ENCODE measurements around the gene RPS6KB2.

RPS6KB2 gene

GRCh38 chr11:67416416-67417335 lies 11.6 kb upstream of the RPS6KB2 start:
- Histone ChIP-seq H3K4me3 (ENCODE audit: low read length) (no peak overlapping the region), H3K4me1 (ENCODE audit: control insufficient read depth, insufficient read depth, low read length) (peaks cover 4% of the 10 kb centered on the region), H3K9ac (ENCODE audit: low read length) (no peak overlapping the region), H3K27me3 (replicated peaks; ENCODE audit: control insufficient read depth, insufficient read depth, low read length) (peaks cover 26% of the 10 kb centered on the region), H3K9me3 (ENCODE audit: control insufficient read depth, low read length) (no peaks in the 10 kb centered on the region), H3K36me3 (ENCODE audit: control insufficient read depth, insufficient read depth, low read length, severe bottlenecking) (no peaks in the 10 kb centered on the region)
- DNase-seq (ENCODE audit: low read depth), result no peak

DNA sequence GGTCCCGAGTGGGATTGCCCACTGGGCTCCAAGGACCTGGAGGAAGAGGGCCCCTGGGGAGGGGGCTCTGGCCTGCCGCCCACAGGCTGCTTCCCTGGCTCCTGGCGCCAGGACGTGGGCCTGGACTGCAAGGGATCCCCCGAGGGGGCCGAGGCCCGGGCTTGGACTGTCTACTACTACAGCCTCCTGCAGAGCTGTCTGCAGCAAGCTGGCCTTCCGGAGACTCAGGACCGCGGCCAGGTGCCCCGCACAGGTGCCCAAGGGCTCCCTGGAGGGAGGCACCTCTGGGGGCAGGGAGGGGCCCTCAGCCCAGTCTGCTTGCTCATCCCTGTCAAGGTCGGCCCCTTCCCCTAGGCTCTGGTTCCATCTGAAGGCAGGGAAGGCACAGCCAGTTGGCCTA lies 10.9 kb upstream of the RPS6KB2 start:
- H3K9ac ChIP-seq (ENCODE audit: low read length), result no peak overlapping the region
- peaks cover 4% of the 10 kb centered on the region for H3K4me1 ChIP-seq (ENCODE audit: control insufficient read depth, insufficient read depth, low read length)
- no peaks in the 10 kb centered on the region for H3K36me3 ChIP-seq (ENCODE audit: control insufficient read depth, insufficient read depth, low read length, severe bottlenecking)
- H3K4me3 ChIP-seq (ENCODE audit: low read length), result no peak overlapping the region
- no peaks in the 10 kb centered on the region for H3K9me3 ChIP-seq (ENCODE audit: control insufficient read depth, low read length)
- no peak for DNase-seq (ENCODE audit: low read depth)
- peaks cover 19% of the 10 kb centered on the region for H3K27me3 ChIP-seq (replicated peaks; ENCODE audit: control insufficient read depth, insufficient read depth, low read length)

DNA sequence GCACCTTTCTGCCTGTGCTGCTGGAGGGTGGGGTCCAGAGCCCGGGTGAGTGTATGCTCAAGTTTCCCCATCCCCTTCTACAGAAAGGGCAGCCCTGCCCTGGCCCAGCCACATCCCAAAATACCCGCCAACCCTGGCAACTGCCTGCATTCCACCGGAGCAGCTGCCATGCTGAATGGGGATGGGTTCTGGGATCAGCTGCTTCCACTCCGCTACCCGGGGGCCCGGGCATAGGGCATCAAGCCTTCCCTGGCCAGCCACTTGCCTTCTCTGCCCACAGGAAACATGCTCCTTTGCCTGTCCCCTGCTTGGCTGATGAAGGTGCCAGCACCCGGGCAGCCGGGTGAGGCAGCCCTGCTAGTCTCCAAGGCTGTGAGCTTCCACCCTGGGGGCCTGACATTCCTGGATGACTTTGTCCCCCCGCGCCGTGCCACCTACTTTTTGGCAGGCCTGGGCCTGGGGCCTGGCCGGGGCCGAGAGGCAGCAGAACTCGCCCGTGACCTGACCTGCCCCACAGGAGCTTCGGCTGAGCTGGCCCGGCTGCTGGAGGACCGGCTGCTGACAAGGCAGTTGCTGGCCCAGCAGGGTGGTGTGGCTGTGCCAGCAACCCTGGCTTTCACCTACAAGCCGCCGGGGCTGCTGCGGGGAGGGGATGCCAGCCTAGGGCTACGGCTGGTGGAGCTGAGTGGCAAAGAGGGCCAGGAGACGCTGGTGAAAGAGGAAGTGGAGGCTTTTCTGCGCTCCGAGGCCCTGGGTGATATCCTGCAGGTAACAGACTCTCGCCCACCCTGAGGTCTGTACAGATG lies 9.6 kb upstream of the RPS6KB2 start:
- DNase-seq (ENCODE audit: low read depth), result no peak
- Histone ChIP-seq H3K9me3 (ENCODE audit: control insufficient read depth, low read length) (no peaks in the 10 kb centered on the region), H3K4me1 (ENCODE audit: control insufficient read depth, insufficient read depth, low read length) (peaks cover 4% of the 10 kb centered on the region), H3K36me3 (ENCODE audit: control insufficient read depth, insufficient read depth, low read length, severe bottlenecking) (no peaks in the 10 kb centered on the region), H3K27me3 (replicated peaks; ENCODE audit: control insufficient read depth, insufficient read depth, low read length) (peaks cover 7% of the 10 kb centered on the region), H3K4me3 (ENCODE audit: low read length) (no peak overlapping the region), H3K9ac (ENCODE audit: low read length) (no peak overlapping the region)

- Histone ChIP-seq H3K9ac (ENCODE audit: low read length) (no peak overlapping the region), H3K4me3 (ENCODE audit: low read length) (no peak overlapping the region), H3K27me3 (replicated peaks; ENCODE audit: control insufficient read depth, insufficient read depth, low read length) (peaks cover 7% of the 10 kb centered on the region), H3K4me1 (ENCODE audit: control insufficient read depth, insufficient read depth, low read length) (peaks cover 4% of the 10 kb centered on the region), H3K36me3 (ENCODE audit: control insufficient read depth, insufficient read depth, low read length, severe bottlenecking) (no peaks in the 10 kb centered on the region), H3K9me3 (ENCODE audit: control insufficient read depth, low read length) (no peaks in the 10 kb centered on the region)
- no peak for DNase-seq (ENCODE audit: low read depth)
Observed at GRCh38 chr11:67419325-67420049, 8.8 kb upstream of the RPS6KB2 start.

GRCh38 chr11:67420147-67420645 lies 8.1 kb upstream of the RPS6KB2 start:
- Histone ChIP-seq H3K36me3 (ENCODE audit: control insufficient read depth, insufficient read depth, low read length, severe bottlenecking) (no peaks in the 10 kb centered on the region), H3K9me3 (ENCODE audit: control insufficient read depth, low read length) (no peaks in the 10 kb centered on the region), H3K9ac (ENCODE audit: low read length) (peak overlapping the region; percentile 83), H3K4me3 (ENCODE audit: low read length) (peak overlapping the region; percentile 80), H3K27me3 (replicated peaks; ENCODE audit: control insufficient read depth, insufficient read depth, low read length) (peaks cover under 1% of the 10 kb centered on the region), H3K4me1 (ENCODE audit: control insufficient read depth, insufficient read depth, low read length) (peaks cover 4% of the 10 kb centered on the region)
- DNase-seq (ENCODE audit: low read depth), result no peak

DNA sequence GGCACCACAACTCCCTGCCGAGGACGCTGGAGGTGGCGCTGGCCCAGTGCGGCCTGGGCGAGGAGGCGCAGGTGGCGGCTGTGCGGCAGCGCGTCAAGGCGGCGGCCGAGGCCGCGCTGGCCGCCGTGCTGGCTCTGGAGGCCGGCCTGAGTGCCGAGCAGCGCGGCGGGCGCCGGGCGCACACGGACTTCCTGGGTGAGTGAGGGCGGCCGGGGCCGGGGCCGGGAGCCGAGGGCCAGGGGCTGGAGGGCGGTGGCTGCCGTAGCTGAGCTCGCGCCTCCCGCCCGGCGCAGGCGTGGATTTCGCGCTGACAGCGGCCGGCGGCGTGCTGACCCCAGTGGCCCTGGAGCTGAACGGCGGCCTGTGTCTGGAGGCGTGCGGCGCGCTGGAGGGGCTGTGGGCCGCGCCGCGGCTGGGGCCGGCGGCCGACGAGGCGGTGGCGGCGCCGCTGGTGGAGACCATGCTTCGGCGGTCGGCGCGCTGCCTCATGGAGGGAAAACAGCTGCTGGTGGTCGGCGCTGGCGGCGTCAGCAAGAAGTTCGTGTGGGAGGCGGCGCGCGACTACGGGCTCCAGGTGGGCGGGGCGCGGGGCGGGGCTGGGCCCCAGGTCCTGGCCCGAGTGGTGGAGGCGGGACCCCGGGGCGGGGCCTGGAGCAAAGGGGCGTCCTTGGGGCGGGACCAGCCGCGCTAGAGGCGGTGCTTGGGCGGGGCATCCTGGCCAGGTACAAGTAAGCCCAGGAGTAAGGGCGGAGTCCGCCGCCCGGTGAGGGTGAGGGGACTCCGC lies 7.5 kb upstream of the RPS6KB2 start:
- peak overlapping the region; percentile 80 for H3K4me3 ChIP-seq (ENCODE audit: low read length)
- no peaks in the 10 kb centered on the region for H3K9me3 ChIP-seq (ENCODE audit: control insufficient read depth, low read length)
- DNase-seq (ENCODE audit: low read depth), result peak; percentile 96

DNA sequence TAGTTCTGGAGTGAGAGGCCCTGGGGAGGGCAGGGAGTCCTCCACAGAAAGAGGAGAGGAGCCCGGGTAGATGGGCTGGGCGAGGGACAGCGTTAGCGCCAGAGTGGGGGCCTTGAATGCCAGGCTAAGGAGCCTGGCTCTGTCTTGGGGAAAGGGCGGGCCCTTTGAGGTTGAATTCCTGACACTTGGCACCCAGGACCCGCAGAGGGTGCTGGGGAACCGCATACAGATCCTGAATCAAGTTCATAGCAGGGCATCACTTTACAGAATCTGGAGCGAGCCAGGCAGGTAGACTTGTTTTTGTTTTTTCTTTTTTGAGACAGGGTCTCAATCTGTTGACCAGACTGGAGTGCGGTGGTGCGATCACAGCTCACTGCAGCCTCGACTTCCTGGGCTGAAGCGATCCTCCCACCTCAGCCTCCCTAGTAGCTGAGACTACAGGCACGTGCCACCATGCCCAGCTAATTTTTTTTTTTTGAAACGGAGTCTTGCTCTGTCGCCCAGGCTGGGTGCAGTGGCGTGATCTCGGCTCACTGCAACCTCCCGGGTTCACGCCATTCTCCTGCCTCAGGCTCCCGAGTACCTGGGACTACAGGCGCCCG lies 6.8 kb upstream of the RPS6KB2 start:
- H3K4me1 ChIP-seq (ENCODE audit: control insufficient read depth, insufficient read depth, low read length), result peaks cover 4% of the 10 kb centered on the region
- H3K4me3 ChIP-seq (ENCODE audit: low read length), result peak overlapping the region; percentile 41
- no peaks in the 10 kb centered on the region for H3K9me3 ChIP-seq (ENCODE audit: control insufficient read depth, low read length)
- no peaks in the 10 kb centered on the region for H3K36me3 ChIP-seq (ENCODE audit: control insufficient read depth, insufficient read depth, low read length, severe bottlenecking)
- H3K27me3 ChIP-seq (replicated peaks; ENCODE audit: control insufficient read depth, insufficient read depth, low read length), result no peaks in the 10 kb centered on the region
- no peak for DNase-seq (ENCODE audit: low read depth)
- no peak overlapping the region for H3K9ac ChIP-seq (ENCODE audit: low read length)

More for the DNA sequence above, 7.5 kb upstream of the RPS6KB2 start:
- peaks cover 4% of the 10 kb centered on the region for H3K4me1 ChIP-seq (ENCODE audit: control insufficient read depth, insufficient read depth, low read length)
- H3K36me3 ChIP-seq (ENCODE audit: control insufficient read depth, insufficient read depth, low read length, severe bottlenecking), result no peaks in the 10 kb centered on the region
- no peaks in the 10 kb centered on the region for H3K27me3 ChIP-seq (replicated peaks; ENCODE audit: control insufficient read depth, insufficient read depth, low read length)
- peak overlapping the region; percentile 83 for H3K9ac ChIP-seq (ENCODE audit: low read length)

GRCh38 chr11:67422891-67423290 lies 5.4 kb upstream of the RPS6KB2 start:
- Histone ChIP-seq H3K36me3 (ENCODE audit: control insufficient read depth, insufficient read depth, low read length, severe bottlenecking) (no peaks in the 10 kb centered on the region), H3K4me3 (ENCODE audit: low read length) (no peak overlapping the region), H3K9me3 (ENCODE audit: control insufficient read depth, low read length) (no peaks in the 10 kb centered on the region), H3K9ac (ENCODE audit: low read length) (no peak overlapping the region), H3K27me3 (replicated peaks; ENCODE audit: control insufficient read depth, insufficient read depth, low read length) (no peaks in the 10 kb centered on the region), H3K4me1 (ENCODE audit: control insufficient read depth, insufficient read depth, low read length) (peaks cover 8% of the 10 kb centered on the region)
- no peak for DNase-seq (ENCODE audit: low read depth)

DNA sequence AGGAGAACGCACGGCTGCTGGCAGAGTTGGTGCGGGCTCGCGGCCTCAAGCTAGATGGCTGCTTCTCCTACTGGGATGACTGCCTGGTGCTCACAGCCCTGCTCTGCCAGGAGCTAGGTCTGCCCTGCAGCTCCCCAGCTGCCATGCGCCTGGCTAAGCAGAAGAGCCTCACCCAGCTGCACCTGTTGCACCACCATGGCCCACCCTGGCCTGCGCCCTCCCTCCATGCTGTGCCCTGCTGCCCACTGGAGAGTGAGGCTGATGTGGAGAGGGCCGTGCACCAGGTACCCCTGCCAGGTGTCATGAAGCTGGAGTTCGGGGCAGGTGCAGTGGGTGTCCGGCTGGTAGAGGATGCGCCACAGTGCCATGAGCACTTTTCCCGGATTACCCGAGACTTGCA lies 4.8 kb upstream of the RPS6KB2 start:
- no peak overlapping the region for H3K9ac ChIP-seq (ENCODE audit: low read length)
- DNase-seq (ENCODE audit: low read depth), result no peak
- no peaks in the 10 kb centered on the region for H3K9me3 ChIP-seq (ENCODE audit: control insufficient read depth, low read length)
- no peaks in the 10 kb centered on the region for H3K27me3 ChIP-seq (replicated peaks; ENCODE audit: control insufficient read depth, insufficient read depth, low read length)
- H3K4me1 ChIP-seq (ENCODE audit: control insufficient read depth, insufficient read depth, low read length), result peaks cover 8% of the 10 kb centered on the region
- H3K4me3 ChIP-seq (ENCODE audit: low read length), result no peak overlapping the region
- no peaks in the 10 kb centered on the region for H3K36me3 ChIP-seq (ENCODE audit: control insufficient read depth, insufficient read depth, low read length, severe bottlenecking)

GRCh38 chr11:67423891-67424613 lies 4.2 kb upstream of the RPS6KB2 start:
- Histone ChIP-seq H3K36me3 (ENCODE audit: control insufficient read depth, insufficient read depth, low read length, severe bottlenecking) (no peaks in the 10 kb centered on the region), H3K9ac (ENCODE audit: low read length) (no peak overlapping the region), H3K4me1 (ENCODE audit: control insufficient read depth, insufficient read depth, low read length) (peaks cover 10% of the 10 kb centered on the region), H3K27me3 (replicated peaks; ENCODE audit: control insufficient read depth, insufficient read depth, low read length) (no peaks in the 10 kb centered on the region), H3K4me3 (ENCODE audit: low read length) (no peak overlapping the region), H3K9me3 (ENCODE audit: control insufficient read depth, low read length) (no peaks in the 10 kb centered on the region)
- no peak for DNase-seq (ENCODE audit: low read depth)

Data from adipocyte (in vitro differentiated cells).